Activated CD4-positive, alpha-beta T cell treated with anti-CD3 and anti-CD28 coated beads, Interleukin-2, amount 10 ng/mL, durations not matched to agents 24 days and 14 days (primary cell): ENCODE measurements around the gene WWTR1. TPM values are rescaled to one million over a fixed set of nuclear protein-coding genes. Genes with fewer than 3 reads are reported as not detected.

Experiments
- DNase-seq: peaks from one replicate; pipeline ENCODE4 v3.0.0; 2022
- H3K27ac Mint-ChIP-seq: one replicate; pipeline ENCODE4 v1.8.0; 2022; ENCODE audit warnings: mild to moderate bottlenecking, mixed read lengths
- H3K27me3 Mint-ChIP-seq: one replicate; pipeline ENCODE4 v1.8.0; 2022; ENCODE audit warnings: mixed read lengths
- H3K36me3 Mint-ChIP-seq: one replicate; pipeline ENCODE4 v1.8.0; 2022; ENCODE audit warnings: low read depth, mild to moderate bottlenecking, mixed read lengths
- H3K4me1 Mint-ChIP-seq: one replicate; pipeline ENCODE4 v1.8.0; 2021; ENCODE audit warnings: mixed read lengths
- H3K4me3 Mint-ChIP-seq: one replicate; pipeline ENCODE4 v1.8.0; 2022; ENCODE audit warnings: mild to moderate bottlenecking, moderate library complexity, mixed read lengths
- H3K9me3 Mint-ChIP-seq: one replicate; pipeline ENCODE4 v1.8.0; 2021; ENCODE audit warnings: mixed read lengths
- intact Hi-C: fragments of 100-400 bp; cut with micrococcal nuclease; formaldehyde crosslinking; loops from one replicate; pipeline ENCODE4 v1.15.1; 2023
- total RNA-seq: library from RNA; stranded (reverse); gene quantifications from 2 replicates; pipeline ENCODE4 v1.2.3, GENCODE V29; 2022

The WWTR1 gene
- total RNA-seq, 1 donor from 2014 or later, result 0.75 TPM

- Mint-ChIP-seq H3K27me3 (peaks cover 14% of the 10 kb centered on the region), H3K4me3 (no peak overlapping the region), H3K27ac (no peak overlapping the region), H3K36me3 (no peaks in the 10 kb centered on the region), H3K9me3 (no peaks in the 10 kb centered on the region), H3K4me1 (peaks cover 4% of the 10 kb centered on the region)
- intact Hi-C loops, result no loop called here
- no peak for DNase-seq
These were observed 90.4 kb downstream of the WWTR1 start for GRCh38 chr3:149567381-149567780.

DNA sequence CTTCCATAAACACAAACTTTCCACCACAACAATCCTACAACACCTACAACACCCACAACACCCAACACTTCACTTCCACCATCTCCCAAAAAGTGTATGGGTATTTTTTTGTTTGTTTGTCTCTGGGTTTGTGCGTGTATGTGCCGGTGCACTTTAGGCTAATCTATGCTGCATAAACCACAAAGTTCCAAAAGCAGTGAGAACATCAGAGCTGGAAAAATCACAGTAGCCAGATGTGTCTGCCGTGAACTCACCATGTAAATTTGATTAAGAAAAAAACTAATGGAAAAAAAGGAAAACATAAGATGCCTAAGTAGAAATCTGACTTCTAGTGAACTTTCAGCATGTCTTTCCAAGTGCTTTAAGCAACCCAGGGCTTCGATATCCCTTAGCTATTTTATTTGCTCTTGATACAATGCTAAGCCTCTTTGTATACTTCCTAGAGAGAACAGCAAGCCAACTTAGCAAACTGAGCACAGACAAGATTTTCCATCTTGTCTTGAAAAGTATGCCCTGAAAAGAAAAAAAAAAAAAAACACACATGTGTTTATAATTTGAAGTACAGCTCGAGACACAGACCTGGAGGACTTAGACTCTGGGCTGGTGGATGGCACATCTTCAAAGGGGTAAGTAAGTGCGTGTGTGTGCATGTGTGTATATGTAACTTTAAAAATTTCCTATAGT, 91.4 kb downstream of the WWTR1 start:
- DNase-seq, result no peak
- peaks cover 14% of the 10 kb centered on the region for H3K27me3 Mint-ChIP-seq
- intact Hi-C loops, result no loop called here
- peaks cover 1% of the 10 kb centered on the region for H3K4me1 Mint-ChIP-seq
- no peak overlapping the region for H3K27ac Mint-ChIP-seq
- H3K9me3 Mint-ChIP-seq, result no peaks in the 10 kb centered on the region
- no peak overlapping the region for H3K4me3 Mint-ChIP-seq
- H3K36me3 Mint-ChIP-seq, result no peaks in the 10 kb centered on the region

DNA sequence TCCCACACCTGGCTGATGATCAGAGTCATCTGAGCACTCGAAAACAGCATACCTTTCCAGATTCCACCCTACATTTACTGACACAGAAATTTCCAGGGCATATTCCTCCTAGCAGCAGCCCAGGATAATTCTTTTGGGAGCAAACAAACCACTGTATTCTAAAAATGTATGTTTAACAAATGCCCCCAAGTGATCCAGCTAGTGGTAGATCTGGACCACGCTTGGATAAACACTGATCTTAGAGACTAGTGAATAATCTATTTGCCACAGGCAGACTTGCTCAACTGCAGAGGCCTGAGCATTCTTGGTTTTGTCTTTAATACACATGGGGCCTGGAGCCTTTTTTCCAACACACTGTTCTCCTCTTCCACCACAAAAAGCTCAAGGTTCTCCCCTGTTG, 93.7 kb downstream of the WWTR1 start:
- Mint-ChIP-seq H3K27me3 (peaks cover 25% of the 10 kb centered on the region), H3K27ac (no peak overlapping the region), H3K36me3 (no peaks in the 10 kb centered on the region), H3K4me3 (no peak overlapping the region), H3K9me3 (no peaks in the 10 kb centered on the region), H3K4me1 (no peaks in the 10 kb centered on the region)
- intact Hi-C loops, result no loop called here
- DNase-seq, result no peak

- no peak for DNase-seq
- Mint-ChIP-seq H3K27ac (no peak overlapping the region), H3K9me3 (no peaks in the 10 kb centered on the region), H3K4me3 (no peak overlapping the region), H3K27me3 (peaks cover 27% of the 10 kb centered on the region), H3K36me3 (no peaks in the 10 kb centered on the region), H3K4me1 (no peaks in the 10 kb centered on the region)
- intact Hi-C loops, result no loop called here
These were observed 94.7 kb downstream of the WWTR1 start for GRCh38 chr3:149563114-149563513.

DNA sequence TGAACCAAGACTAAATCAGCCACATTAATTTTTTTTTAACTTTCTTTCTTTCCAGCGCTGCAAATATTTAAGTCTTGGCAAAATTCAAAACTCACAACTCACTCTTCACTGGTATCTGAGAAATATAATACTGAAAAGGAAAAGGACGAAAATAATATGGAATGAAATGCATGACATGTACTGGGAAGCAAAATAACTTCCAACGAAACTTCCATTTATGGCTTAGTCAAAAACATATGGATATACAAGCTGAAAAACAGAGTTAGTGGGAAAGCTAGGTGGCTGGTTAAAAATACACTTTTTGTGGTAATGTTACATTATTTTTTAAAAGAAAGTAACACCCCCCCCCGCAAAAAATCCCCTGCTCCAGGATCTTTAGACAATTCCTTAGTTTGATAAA, 97.2 kb downstream of the WWTR1 start:
- Mint-ChIP-seq H3K4me1 (no peaks in the 10 kb centered on the region), H3K27me3 (peaks cover 20% of the 10 kb centered on the region), H3K27ac (no peak overlapping the region), H3K4me3 (no peak overlapping the region), H3K9me3 (no peaks in the 10 kb centered on the region), H3K36me3 (no peaks in the 10 kb centered on the region)
- no peak for DNase-seq
- intact Hi-C loops, result no loop called here

- Mint-ChIP-seq H3K4me1 (peaks cover under 1% of the 10 kb centered on the region), H3K4me3 (no peak overlapping the region), H3K27ac (no peak overlapping the region), H3K9me3 (no peaks in the 10 kb centered on the region), H3K36me3 (no peaks in the 10 kb centered on the region), H3K27me3 (peaks cover 20% of the 10 kb centered on the region)
- DNase-seq, result no peak
- intact Hi-C loops, result no loop called here
These were observed 97.8 kb downstream of the WWTR1 start for GRCh38 chr3:149560001-149560400.

DNA sequence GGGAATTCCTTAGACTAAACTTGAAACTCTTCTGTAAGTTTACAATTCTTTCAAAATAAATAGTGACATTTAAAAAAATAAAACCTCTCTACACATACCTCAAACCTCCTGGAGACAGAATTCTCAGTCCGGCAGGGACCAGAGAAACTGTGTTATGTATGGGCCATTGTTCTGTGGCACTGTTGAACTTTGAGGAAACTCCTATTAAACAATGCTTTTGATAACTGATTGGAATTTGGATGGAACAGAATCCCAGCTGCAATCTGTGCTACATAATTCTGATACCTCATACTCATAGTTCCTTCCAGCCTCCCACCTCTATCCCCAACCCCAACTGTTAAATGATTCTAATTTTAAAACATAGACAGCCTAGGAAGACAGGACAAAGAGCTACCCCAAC, 98.3 kb downstream of the WWTR1 start:
- intact Hi-C loops, result no loop called here
- DNase-seq, result no peak
- peaks cover 19% of the 10 kb centered on the region for H3K27me3 Mint-ChIP-seq
- H3K4me1 Mint-ChIP-seq, result peaks cover 4% of the 10 kb centered on the region
- H3K36me3 Mint-ChIP-seq, result no peaks in the 10 kb centered on the region
- no peak overlapping the region for H3K27ac Mint-ChIP-seq
- H3K4me3 Mint-ChIP-seq, result no peak overlapping the region
- H3K9me3 Mint-ChIP-seq, result no peaks in the 10 kb centered on the region

DNA sequence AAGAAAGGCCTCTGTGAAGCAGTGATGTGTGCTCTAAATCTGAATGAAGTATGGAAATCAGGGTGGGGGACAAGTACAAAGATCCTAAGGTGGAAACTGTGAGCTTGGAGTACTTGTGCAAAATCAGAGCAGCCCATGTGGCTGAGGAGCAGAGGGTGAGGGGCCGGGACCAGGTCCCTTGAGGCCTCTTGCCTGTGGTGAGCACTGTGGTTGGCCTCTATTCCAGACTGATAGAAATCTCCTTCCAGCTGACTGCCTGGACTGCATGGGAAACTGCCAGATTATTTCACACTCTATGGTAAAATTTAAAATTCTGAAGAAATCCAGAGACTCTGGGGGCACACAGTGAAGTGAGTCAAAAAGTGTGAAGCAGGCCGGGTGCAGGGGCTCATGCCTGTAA, 101.9 kb downstream of the WWTR1 start:
- Mint-ChIP-seq H3K27me3 (peaks cover 21% of the 10 kb centered on the region), H3K36me3 (no peaks in the 10 kb centered on the region), H3K9me3 (no peaks in the 10 kb centered on the region), H3K4me1 (peaks cover 4% of the 10 kb centered on the region), H3K4me3 (no peak overlapping the region), H3K27ac (no peak overlapping the region)
- no peak for DNase-seq
- intact Hi-C loops, result no loop called here

GRCh38 chr3:149554826-149555225, 103.0 kb downstream of the WWTR1 start:
- H3K27ac Mint-ChIP-seq, result no peak overlapping the region
- peaks cover 16% of the 10 kb centered on the region for H3K27me3 Mint-ChIP-seq
- H3K4me1 Mint-ChIP-seq, result peaks cover 4% of the 10 kb centered on the region
- intact Hi-C loops, result no loop called here
- no peaks in the 10 kb centered on the region for H3K36me3 Mint-ChIP-seq
- H3K4me3 Mint-ChIP-seq, result no peak overlapping the region
- DNase-seq, result no peak
- no peaks in the 10 kb centered on the region for H3K9me3 Mint-ChIP-seq

DNA sequence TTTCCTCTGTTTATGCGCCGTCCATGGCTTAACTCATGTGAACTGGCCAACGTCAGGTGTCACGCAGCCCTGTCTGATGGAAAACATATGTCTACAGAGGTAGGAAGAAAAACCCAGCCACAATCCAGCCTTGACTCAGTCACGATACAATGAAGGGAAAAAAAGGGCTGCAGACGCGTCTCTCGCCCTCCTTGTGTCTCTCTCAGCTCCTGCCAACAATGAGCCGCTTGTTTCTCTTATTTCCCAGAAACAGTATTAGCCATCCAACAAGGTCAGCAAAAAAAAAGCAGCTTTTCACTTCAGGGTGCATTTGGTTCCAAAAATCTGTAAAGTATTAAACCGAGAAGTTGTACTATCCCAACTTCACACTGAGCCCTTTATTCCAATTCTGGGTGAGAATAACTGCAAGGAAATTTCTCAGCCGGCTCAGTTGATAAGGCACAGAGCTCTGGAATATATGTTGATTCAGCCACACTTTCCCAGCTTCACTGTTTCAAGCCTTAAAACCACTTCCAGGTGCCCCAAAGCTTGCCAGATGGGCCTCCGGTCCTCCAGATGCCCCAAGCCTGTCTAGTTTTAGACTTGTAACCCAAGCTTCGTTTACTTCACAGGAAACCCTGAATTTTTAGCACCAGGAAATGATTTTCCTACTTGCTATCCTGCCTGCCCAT, 103.9 kb downstream of the WWTR1 start:
- intact Hi-C loops, result no loop called here
- Mint-ChIP-seq H3K36me3 (no peaks in the 10 kb centered on the region), H3K4me1 (peaks cover 4% of the 10 kb centered on the region), H3K9me3 (no peaks in the 10 kb centered on the region), H3K27ac (no peak overlapping the region), H3K4me3 (no peak overlapping the region), H3K27me3 (peaks cover 9% of the 10 kb centered on the region)
- DNase-seq, result no peak

GRCh38 chr3:149552700-149553099, 105.1 kb downstream of the WWTR1 start:
- intact Hi-C loops, result no loop called here
- Mint-ChIP-seq H3K4me1 (peaks cover 4% of the 10 kb centered on the region), H3K27me3 (peaks cover 8% of the 10 kb centered on the region), H3K9me3 (no peaks in the 10 kb centered on the region), H3K36me3 (no peaks in the 10 kb centered on the region), H3K4me3 (no peak overlapping the region), H3K27ac (no peak overlapping the region)
- DNase-seq, result no peak

- Mint-ChIP-seq H3K4me3 (no peak overlapping the region), H3K27me3 (peaks cover 11% of the 10 kb centered on the region), H3K27ac (no peak overlapping the region), H3K4me1 (peaks cover 4% of the 10 kb centered on the region), H3K36me3 (no peaks in the 10 kb centered on the region), H3K9me3 (no peaks in the 10 kb centered on the region)
- DNase-seq, result no peak
- intact Hi-C loops, result no loop called here
These were observed 106.3 kb downstream of the WWTR1 start for GRCh38 chr3:149551500-149551899.

DNA sequence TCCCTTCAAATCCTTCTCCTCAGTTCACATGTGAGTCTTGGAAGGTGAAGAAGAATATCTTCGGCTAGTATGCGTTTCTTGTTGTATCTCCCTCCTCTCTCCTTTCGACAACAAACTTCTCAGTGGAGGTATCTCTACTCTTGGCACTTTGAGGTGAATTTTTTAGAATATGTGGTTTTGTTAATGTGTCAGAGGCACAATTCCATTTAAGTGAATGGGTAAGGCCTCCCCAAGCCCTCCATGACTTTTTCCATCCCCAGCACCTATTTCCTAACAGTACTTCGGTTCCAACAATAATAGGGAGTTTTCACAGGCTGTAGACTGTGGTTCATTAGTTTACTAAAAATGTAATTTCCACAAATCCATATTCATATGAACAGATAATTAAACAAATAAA, 109.2 kb downstream of the WWTR1 start:
- H3K27me3 Mint-ChIP-seq, result peaks cover 12% of the 10 kb centered on the region
- no peaks in the 10 kb centered on the region for H3K4me1 Mint-ChIP-seq
- intact Hi-C loops, result no loop called here
- DNase-seq, result no peak
- H3K4me3 Mint-ChIP-seq, result no peak overlapping the region
- H3K36me3 Mint-ChIP-seq, result no peaks in the 10 kb centered on the region
- H3K27ac Mint-ChIP-seq, result no peak overlapping the region
- no peaks in the 10 kb centered on the region for H3K9me3 Mint-ChIP-seq

DNA sequence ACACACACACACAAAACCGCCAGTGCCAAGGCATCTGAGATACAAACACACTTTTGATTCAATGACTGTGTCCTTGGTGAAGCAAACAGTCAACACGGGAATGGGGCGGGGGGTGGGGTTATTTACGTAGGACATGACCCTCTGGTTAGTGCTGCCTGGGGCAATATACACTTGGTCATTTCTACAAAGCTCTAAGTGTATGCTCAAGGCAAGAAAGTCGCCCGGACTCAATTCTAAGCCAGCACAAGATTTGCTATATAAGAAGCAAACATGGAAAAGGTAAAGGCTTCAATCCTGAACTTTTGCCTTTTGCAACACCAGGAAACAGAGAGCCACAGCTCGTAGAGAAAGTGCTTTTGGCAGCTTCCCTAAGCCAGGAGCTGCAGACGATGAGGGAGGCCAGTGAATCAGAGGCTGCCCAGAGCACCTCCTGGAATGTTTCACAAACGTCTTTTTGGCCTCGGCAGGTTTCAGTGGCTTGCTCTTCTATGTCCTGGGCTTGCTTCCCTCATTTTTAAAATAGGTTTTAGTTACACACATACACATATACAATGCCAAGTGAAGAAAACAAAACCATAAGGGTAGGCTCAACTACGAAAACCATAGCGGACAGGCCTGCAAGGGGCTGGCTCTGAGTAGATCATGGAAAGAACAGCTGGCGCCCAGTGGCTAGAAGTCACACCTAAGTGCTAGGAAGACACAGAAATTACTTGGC, 109.7 kb downstream of the WWTR1 start:
- peaks cover 12% of the 10 kb centered on the region for H3K27me3 Mint-ChIP-seq
- H3K36me3 Mint-ChIP-seq, result no peaks in the 10 kb centered on the region
- H3K4me3 Mint-ChIP-seq, result no peak overlapping the region
- no peak overlapping the region for H3K27ac Mint-ChIP-seq
- DNase-seq, result no peak
- no peaks in the 10 kb centered on the region for H3K9me3 Mint-ChIP-seq
- no peaks in the 10 kb centered on the region for H3K4me1 Mint-ChIP-seq
- intact Hi-C loops, result no loop called here
